GM21825 (cell line): ENCODE results near the gene FSD1L.

Experiments used
- ATAC-seq: cut with Tn5 transposase; IDR thresholded peaks from one replicate; pipeline ENCODE4 v1.9.1; 2021; ENCODE audit warnings: mild to moderate bottlenecking, moderate library complexity; ENCODE audit not compliant: unreplicated experiment

FSD1L gene

GRCh38 chr9:105435453-105435852, 12.4 kb upstream of the FSD1L start:
- no peak for ATAC-seq

GRCh38 chr9:105436783-105437182, 11.1 kb upstream of the FSD1L start:
- ATAC-seq: no peak

GRCh38 chr9:105437704-105438103, 10.1 kb upstream of the FSD1L start:
- ATAC-seq: no peak

GRCh38 chr9:105438141-105438806, 9.6 kb upstream of the FSD1L start:
- ATAC-seq: no peak

GRCh38 chr9:105439428-105439827, 8.4 kb upstream of the FSD1L start:
- no peak for ATAC-seq

GRCh38 chr9:105441616-105442160, 6.1 kb upstream of the FSD1L start:
- ATAC-seq: no peak

- ATAC-seq: no peak
Measured at GRCh38 chr9:105443121-105443520, 4.7 kb upstream of the FSD1L start.

- ATAC-seq: no peak
Measured at GRCh38 chr9:105444130-105444529, 3.7 kb upstream of the FSD1L start.

GRCh38 chr9:105445203-105445881, 2.5 kb upstream of the FSD1L start:
- ATAC-seq: no peak

- no peak for ATAC-seq
Measured at GRCh38 chr9:105447386-105447813, 434 bp upstream of the FSD1L start.

GRCh38 chr9:105449081-105449480, 1.2 kb downstream of the FSD1L start:
- ATAC-seq: no peak

- ATAC-seq: no peak
Measured at GRCh38 chr9:105452185-105452584, 4.4 kb downstream of the FSD1L start.

GRCh38 chr9:105455836-105456475, 8.1 kb downstream of the FSD1L start:
- ATAC-seq: no peak

GRCh38 chr9:105457560-105458294, 9.9 kb downstream of the FSD1L start:
- ATAC-seq: no peak

GRCh38 chr9:105458404-105458803, 10.6 kb downstream of the FSD1L start:
- ATAC-seq: no peak

- ATAC-seq: no peak
Measured at GRCh38 chr9:105459336-105459735, 11.5 kb downstream of the FSD1L start.

GRCh38 chr9:105466898-105467455, 19.1 kb downstream of the FSD1L start:
- ATAC-seq: no peak

GRCh38 chr9:105468875-105469274, 21.0 kb downstream of the FSD1L start:
- ATAC-seq: no peak

GRCh38 chr9:105473221-105473620, 25.4 kb downstream of the FSD1L start:
- ATAC-seq: no peak

GRCh38 chr9:105475302-105475701, 27.5 kb downstream of the FSD1L start:
- ATAC-seq: no peak

- no peak for ATAC-seq
Measured at GRCh38 chr9:105479846-105480245, 32.0 kb downstream of the FSD1L start.
